ENCODE measurements around the gene THOC6. TPM values are rescaled to one million over a fixed set of nuclear protein-coding genes. Genes with fewer than 3 reads are reported as not detected.

Gene THOC6
- total and polyA plus RNA-seq, 9 of the 15 experiments (the other 6 are each of a cell fraction or from before 2014, with no cell fraction given), result 2.5 to 65.4 (median 42.3) TPM

- no peak for TF ChIP-seq FOXM1 (IDR thresholded peaks at IDR 0.05; ENCODE audit: low read depth)
- 0 out of 2 replicates have a peak, but pooled peaks have one; percentile 42 for TF ChIP-seq FOXM1 (CRISPR knock-in tag; IDR thresholded peaks at IDR 0.05; ENCODE audit: low read depth)
- no peak for TF ChIP-seq U2AF1 (optimal IDR thresholded peaks at IDR 0.05; ENCODE audit: low read depth, low read length)
- peak; percentile 66 for TF ChIP-seq POLR2G (IDR thresholded peaks at IDR 0.05; ENCODE audit: low read depth, low read length)
- no peak for TF ChIP-seq PHB2 (IDR thresholded peaks at IDR 0.05; ENCODE audit: low read depth)
- TF ChIP-seq EGR1 (conservative IDR thresholded peaks at IDR 0.05), result no peak
- peak in 1 of 2 experiments; percentile 56 for TF ChIP-seq E2F6 (IDR thresholded peaks at IDR 0.05; ENCODE audit: borderline replicate concordance in 1 of 2, extremely low read depth in 1 of 2, insufficient read depth in 1 of 2, insufficient read length in 1 of 2, low read depth in 1 of 2, low read length in 1 of 2, poor library complexity in 1 of 2, severe bottlenecking in 1 of 2)
- no peak for TF ChIP-seq MAFF (IDR thresholded peaks at IDR 0.05; ENCODE audit: low read length)
- peak; percentile 43 to 92; a peak in 2 of 4 replicates for TF ChIP-seq MAZ (CRISPR knock-in tag; conservative IDR thresholded peaks at IDR 0.05 in 1 of 2, IDR thresholded peaks at IDR 0.05 in 1 of 2)
- 0 out of 2 replicates have a peak, but pooled peaks have one; percentile 4 for TF ChIP-seq HDAC6 (IDR thresholded peaks at IDR 0.05; ENCODE audit: low read depth, low read length)
- TF ChIP-seq GTF2F1 (IDR thresholded peaks at IDR 0.05; ENCODE audit: low read depth, low read length), result no peak
- TF ChIP-seq CTCFL (IDR thresholded peaks at IDR 0.05; ENCODE audit: borderline replicate concordance, insufficient read depth, low read depth, low read length, poor library complexity, severe bottlenecking), result peak; percentile 94
- no peak for TF ChIP-seq ZKSCAN8 (CRISPR knock-in tag; IDR thresholded peaks at IDR 0.05)
- TF ChIP-seq RBBP5 (IDR thresholded peaks at IDR 0.05; ENCODE audit: borderline replicate concordance, insufficient read depth, low read length, poor library complexity, severe bottlenecking), result peak; percentile 54
- no peak for TF ChIP-seq ASH1L (IDR thresholded peaks at IDR 0.05; ENCODE audit: borderline replicate concordance, low read depth, partially characterized antibody)
- TF ChIP-seq TEAD4 (IDR thresholded peaks at IDR 0.05; ENCODE audit: low read length), result no peak; the same call in 1 of the 2 replicates
- TF ChIP-seq TEAD4 (CRISPR knock-in tag; IDR thresholded peaks at IDR 0.05; ENCODE audit: borderline replicate concordance), result no peak
- no peak for TF ChIP-seq ARID1B (IDR thresholded peaks at IDR 0.05)
- 0 out of 2 replicates have a peak, but pooled peaks have one; percentile 29 for TF ChIP-seq POLR2A (conservative IDR thresholded peaks at IDR 0.05)
- no peak for TF ChIP-seq PURB (CRISPR knock-in tag; IDR thresholded peaks at IDR 0.05; ENCODE audit: low read depth)
- TF ChIP-seq SNRNP70 (optimal IDR thresholded peaks at IDR 0.05; ENCODE audit: low read depth, low read length), result no peak
- TF ChIP-seq ETV1 (tag; conservative IDR thresholded peaks at IDR 0.05; ENCODE audit: low read depth), result no peak
- no peak for TF ChIP-seq RBM15 (IDR thresholded peaks at IDR 0.05; ENCODE audit: insufficient read depth, low read length)
- no peak for TF ChIP-seq WHSC1 (IDR thresholded peaks at IDR 0.05; ENCODE audit: low read length)
- peak; percentile 10 for TF ChIP-seq MEIS2 (IDR thresholded peaks at IDR 0.05; ENCODE audit: partially characterized antibody)
- 0 out of 4 replicates have a peak, but pooled peaks of 1 of the 2 experiments have one; percentile 26 for TF ChIP-seq SRF (CRISPR knock-in tag; IDR thresholded peaks at IDR 0.05)
Observed at GRCh38 chr16:3027983-3028715, 4.3 kb downstream of the THOC6 start (continued).

Data from K562 (cell line).